Measurements from ENCODE around the gene EDEM1.

Gene EDEM1

GRCh38 chr3:5201536-5201935, 14.0 kb downstream of the EDEM1 start:
- no peak for DNase-seq

DNA sequence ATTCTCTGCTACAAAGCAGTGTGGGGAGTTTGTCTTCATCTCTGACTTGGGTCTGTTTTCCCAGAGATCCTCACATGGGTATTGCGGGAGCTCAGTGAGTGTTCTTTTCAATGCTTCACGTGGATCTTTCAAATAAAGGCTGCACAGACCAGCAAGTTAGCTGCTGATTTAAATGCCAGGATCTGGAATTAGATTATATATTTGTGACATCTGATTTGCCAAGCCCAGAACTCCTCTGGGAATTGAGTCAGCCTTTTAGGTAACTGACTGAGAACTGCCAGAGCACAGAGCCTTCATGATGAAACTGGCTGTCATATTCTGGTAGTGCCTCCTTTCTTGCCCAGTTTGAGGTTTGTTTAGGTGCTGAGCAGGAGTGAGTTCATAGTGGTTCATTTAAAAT, 14.7 kb downstream of the EDEM1 start:
- no peak for DNase-seq

GRCh38 chr3:5205165-5205941, 17.8 kb downstream of the EDEM1 start:
- no peak for DNase-seq

- no peak for DNase-seq
These were observed 23.4 kb downstream of the EDEM1 start for GRCh38 chr3:5210926-5211325.

GRCh38 chr3:5212628-5213573, 25.4 kb downstream of the EDEM1 start:
- no peak for DNase-seq

DNA sequence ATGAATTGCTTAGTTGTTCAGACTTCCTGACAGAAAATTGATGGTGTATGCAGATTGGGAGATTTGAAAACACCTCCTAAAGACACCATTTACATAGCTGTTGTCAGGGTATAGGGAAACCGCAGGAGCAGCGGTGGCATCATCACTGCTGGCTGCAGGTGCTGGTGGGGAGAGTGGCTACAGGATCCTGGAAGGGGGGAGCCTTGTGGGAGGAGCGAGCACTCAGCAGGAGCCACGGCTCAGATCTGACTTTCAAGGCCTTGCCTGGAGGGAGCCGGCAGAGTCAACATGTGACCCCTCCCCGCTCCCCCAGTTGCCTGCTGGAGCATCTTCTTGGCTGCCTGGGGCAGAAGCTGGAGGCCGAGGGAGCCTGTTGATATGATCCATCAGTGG, 26.1 kb downstream of the EDEM1 start:
- DNase-seq, result no peak

GRCh38 chr3:5214352-5214751, 26.8 kb downstream of the EDEM1 start:
- DNase-seq, result no peak

DNA sequence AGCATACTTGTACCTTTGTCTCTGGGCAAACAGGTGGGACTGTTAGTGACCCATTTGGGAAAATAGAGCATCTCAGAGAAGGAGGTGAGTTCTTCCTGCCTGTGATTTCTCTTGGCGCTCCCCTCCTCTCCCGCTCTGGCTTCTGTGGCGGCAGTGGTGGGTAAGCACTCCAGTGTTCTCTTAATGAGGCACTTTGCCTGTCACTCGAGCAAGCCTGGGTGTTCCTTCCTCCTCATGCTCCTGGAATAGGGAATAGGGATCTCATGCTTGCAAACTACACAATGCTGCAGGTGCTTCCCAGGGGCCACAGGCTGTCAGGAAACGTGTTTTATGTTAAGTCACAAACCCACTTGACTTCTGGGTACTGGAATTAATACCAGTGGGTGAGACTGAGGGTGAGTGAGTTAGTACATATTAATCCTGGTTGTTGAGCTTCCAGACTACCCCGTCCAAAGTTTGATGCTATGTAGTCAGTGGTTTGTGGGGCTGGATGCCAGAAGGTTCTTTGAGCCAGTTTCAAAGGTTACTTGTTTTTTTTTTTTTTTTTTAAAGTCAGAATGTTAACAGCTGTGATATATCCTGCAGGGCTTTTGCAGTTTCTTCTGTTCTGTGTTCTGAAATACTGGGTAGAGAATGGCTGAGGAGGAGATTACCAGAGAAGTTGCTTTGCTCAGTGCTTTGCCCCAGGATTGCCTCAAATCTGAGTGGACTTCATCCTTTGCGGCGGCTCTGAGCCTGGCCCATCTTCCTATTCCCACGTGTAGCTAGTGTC, 30.5 kb downstream of the EDEM1 start:
- DNase-seq, result no peak

DNA sequence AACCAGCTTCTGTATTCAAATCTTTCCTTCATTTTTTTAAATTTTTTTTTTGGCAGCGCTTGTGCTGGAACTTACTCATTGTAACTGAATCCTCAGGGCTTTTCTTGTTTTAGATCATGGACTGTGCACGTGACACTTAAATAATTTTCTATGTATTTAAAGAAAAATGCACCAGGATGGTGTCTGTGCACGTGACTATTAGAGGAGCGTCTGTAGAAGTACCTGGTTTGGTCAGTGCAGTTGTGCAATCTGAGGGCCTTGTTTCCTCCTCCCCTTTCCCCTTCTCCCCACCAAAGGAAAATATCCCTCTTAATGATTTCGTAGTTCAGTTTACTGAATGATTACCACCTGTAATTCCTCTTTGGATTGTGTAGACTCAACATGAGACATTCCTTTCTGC, 31.3 kb downstream of the EDEM1 start:
- no peak for DNase-seq

GRCh38 chr3:5219216-5219615, 31.7 kb downstream of the EDEM1 start:
- DNase-seq, result no peak

- DNase-seq, result no peak
These were observed 32.7 kb downstream of the EDEM1 start for GRCh38 chr3:5220193-5220592.

- DNase-seq, result no peak
These were observed 33.3 kb downstream of the EDEM1 start for GRCh38 chr3:5220667-5221431.

GRCh38 chr3:5221701-5222100, 34.2 kb downstream of the EDEM1 start:
- no peak for DNase-seq

GRCh38 chr3:5222283-5223005, 34.9 kb downstream of the EDEM1 start:
- DNase-seq, result no peak

- DNase-seq, result peak; percentile 62 to 80
These were observed 39.3 kb downstream of the EDEM1 start for GRCh38 chr3:5226783-5227182.

DNA sequence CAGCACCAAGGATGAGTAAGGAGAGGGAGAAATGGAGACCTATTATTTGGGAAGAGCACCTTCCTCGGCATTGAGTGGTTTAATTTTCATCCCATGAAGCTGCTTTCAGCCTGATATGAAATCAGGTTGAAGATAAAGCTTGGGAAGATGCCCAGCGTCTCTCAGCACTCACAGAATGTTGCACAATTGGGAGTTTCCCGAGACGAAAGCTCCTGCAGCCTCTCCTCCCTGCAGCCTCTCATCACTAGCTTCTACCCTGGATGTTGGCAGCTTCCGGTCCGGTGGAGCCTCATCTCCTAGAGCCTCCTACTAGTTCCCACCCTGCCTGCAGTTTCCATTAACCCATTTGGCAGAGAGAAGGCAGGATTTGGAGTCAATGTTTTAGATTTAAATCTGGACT, 40.3 kb downstream of the EDEM1 start:
- no peak for DNase-seq

DNA sequence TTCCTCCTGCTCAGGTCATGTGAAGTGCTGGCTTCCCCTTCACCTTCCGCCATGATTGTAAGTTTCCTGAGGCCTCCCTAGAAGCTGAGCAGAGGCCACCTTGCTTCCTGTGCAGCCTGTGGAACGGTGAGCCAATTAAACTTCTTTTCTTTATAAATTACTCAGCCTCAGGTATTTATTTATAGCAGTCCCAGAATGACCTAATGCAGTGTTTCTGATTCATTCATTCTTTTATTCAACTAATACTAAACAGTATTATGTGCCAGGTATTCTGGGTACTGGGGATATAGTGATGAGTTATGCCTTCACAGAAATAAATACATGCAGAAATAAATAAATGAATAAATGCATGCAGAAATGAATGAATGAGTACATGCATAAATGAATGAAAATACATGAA, 41.9 kb downstream of the EDEM1 start:
- no peak for DNase-seq

DNA sequence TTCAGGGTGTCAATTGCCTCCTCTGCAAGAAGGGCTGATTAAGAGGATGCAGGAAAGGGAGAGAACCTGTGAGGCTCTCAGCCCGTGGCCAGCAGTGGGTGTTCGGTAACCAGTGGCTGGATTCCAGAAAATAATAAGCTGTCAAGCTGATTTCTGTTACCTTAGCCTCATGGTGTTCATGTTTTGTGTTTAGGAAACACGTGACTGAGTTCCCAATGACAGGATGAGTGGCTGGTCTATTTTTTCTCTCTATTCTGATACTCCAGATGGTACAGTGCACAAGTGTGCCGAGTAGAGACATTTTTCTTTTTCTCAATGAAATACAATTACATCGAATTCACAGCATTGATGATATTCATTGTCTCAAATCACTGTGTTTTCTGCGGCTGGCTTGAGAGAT, 43.6 kb downstream of the EDEM1 start:
- no peak for DNase-seq

DNA sequence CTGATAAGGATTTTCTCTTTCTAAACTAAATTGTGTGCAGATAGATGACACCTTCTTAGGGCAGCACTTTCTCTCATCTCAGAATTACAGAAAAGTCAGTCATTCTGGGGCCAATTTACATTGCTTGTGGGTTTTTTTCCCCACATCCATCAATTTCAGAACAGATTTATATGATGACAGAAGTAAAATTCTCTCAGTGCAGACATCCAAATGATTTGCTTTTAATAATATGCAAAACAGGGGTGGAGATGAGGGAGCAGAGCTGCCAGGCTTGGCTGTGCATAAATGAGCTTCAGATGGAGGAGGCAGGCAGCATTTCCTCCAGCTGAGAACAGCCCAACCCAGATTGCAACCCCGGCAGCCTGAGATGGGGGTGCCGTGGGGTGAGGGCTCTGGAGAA, 44.0 kb downstream of the EDEM1 start:
- no peak for DNase-seq

DNA sequence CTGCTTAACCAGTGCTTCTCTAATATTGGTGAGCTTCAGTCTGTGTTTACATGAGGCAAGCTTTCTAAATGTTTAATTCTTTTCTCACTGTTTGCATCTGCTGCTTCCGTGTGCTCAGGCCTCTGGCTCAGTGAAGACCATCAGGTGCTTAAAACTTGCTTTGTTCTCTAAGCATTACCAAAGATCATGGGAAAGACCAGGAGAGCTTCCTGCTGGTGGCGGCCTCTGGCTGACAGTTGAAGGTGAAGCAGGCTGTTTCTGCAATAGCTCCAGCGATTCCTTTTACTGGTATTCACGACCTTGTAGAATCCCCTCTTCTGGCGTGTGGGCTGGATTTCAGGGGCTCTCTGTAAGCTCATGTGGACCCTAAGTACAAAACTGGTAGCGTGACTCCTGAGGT, 45.1 kb downstream of the EDEM1 start:
- DNase-seq, result no peak

GRCh38 chr3:5233026-5233425, 45.5 kb downstream of the EDEM1 start:
- no peak for DNase-seq

DNA sequence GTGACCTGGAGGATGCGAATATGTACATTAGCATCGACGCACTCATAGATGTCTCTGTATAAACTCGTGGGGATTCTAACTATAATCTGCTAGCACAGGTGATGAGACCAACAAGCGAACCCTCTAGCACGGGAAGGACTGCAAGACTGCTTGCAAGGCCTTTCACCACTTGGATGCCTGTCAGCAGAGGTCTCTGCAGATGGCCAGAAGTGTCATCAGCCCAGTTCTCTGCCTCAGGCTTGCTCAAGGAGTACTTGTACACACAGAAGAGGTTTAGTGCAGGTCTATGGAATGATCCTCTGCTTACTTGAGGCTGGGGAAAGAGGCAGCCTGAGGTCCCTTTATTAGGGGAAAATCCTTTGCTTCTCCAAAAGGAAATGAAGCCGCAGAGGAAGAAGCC, 48.1 kb downstream of the EDEM1 start:
- DNase-seq, result no peak

Data from Kasumi-1 (cell line).